Measurements from ENCODE around the gene MUC5B. TPM values are rescaled to one million over a fixed set of nuclear protein-coding genes. Genes with fewer than 3 reads are reported as not detected.

MUC5B gene
- total and polyA plus RNA-seq, 4 donors, result 0.17 to 0.95 (median 0.50) TPM; not detected in 1

DNA sequence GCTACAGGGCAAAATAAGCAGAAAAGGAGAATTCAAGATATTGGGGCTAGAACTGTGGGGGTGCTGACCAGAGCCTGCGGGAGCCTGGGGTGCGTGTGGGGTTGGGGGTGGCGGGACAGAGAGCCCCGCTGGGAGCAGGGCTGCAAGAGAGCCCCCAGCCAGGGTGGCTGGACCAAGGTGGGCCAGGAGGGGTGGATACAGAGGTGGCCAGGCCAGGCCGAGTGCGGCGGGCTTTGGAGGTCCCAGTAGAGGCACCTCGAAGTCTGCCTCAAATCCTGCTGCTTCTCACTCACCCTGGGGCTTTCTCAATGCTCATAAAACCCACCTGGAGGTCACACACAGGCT is 16.9 kb upstream of the MUC5B start:
- no peak overlapping the region for H3K27ac ChIP-seq (ENCODE audit: low read depth in 1 of 2, low read length in 2 of 2)
- H3K4me1 ChIP-seq (ENCODE audit: control insufficient read depth in 4 of 4, insufficient read depth in 4 of 4, low read length in 3 of 4), result peaks cover 0 to 1% (median 0%) of the 10 kb centered on the region in 4 donors
- H3K36me3 ChIP-seq (ENCODE audit: control insufficient read depth in 4 of 4, insufficient read depth in 3 of 4, low read depth in 1 of 4, low read length in 3 of 4), result no peaks in the 10 kb centered on the region
- no peaks in the 10 kb centered on the region for H3K9me3 ChIP-seq (ENCODE audit: control insufficient read depth in 4 of 4, low read length in 3 of 4)
- H3K27me3 ChIP-seq (ENCODE audit: control insufficient read depth in 4 of 4, insufficient read depth in 4 of 4, low read length in 3 of 4), result no peaks in the 10 kb centered on the region
- H3K9ac ChIP-seq (ENCODE audit: low read depth in 1 of 2, low read length in 2 of 2), result no peak overlapping the region
- 88% methylated on average over 8 of the region's 8 CpGs for WGBS
- no peak for DNase-seq (ENCODE audit: low spot score)
- TF ChIP-seq TAF1 (conservative IDR thresholded peaks at IDR 0.05) (no peak), FOXA2 (IDR thresholded peaks at IDR 0.05) (no peak), EGR1 (IDR thresholded peaks at IDR 0.05; ENCODE audit: low read depth in 2 of 2) (no peak), GABPA (IDR thresholded peaks at IDR 0.05 in 1 of 2, conservative IDR thresholded peaks at IDR 0.05 in 1 of 2) (no peak), YY1 (IDR thresholded peaks at IDR 0.05) (no peak), NR2F2 (IDR thresholded peaks at IDR 0.05) (no peak)
- TF ChIP-seq, protein P1, sequence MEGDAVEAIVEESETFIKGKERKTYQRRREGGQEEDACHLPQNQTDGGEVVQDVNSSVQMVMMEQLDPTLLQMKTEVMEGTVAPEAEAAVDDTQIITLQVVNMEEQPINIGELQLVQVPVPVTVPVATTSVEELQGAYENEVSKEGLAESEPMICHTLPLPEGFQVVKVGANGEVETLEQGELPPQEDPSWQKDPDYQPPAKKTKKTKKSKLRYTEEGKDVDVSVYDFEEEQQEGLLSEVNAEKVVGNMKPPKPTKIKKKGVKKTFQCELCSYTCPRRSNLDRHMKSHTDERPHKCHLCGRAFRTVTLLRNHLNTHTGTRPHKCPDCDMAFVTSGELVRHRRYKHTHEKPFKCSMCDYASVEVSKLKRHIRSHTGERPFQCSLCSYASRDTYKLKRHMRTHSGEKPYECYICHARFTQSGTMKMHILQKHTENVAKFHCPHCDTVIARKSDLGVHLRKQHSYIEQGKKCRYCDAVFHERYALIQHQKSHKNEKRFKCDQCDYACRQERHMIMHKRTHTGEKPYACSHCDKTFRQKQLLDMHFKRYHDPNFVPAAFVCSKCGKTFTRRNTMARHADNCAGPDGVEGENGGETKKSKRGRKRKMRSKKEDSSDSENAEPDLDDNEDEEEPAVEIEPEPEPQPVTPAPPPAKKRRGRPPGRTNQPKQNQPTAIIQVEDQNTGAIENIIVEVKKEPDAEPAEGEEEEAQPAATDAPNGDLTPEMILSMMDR (IDR thresholded peaks at IDR 0.05; ENCODE audit: low read depth, low read length, missing input control), result no peak
- no peak overlapping the region for H3K4me3 ChIP-seq (ENCODE audit: low read depth in 1 of 3, low read length in 3 of 3)

- TF ChIP-seq REST (IDR thresholded peaks at IDR 0.05), result no peak
- no peak for TF ChIP-seq JUND (IDR thresholded peaks at IDR 0.05)
- no peak for TF ChIP-seq RAD21 (IDR thresholded peaks at IDR 0.05)
- TF ChIP-seq GABPA (IDR thresholded peaks at IDR 0.05 in 1 of 2, conservative IDR thresholded peaks at IDR 0.05 in 1 of 2), result no peak
- peaks cover 0 to 2% (median 0%) of the 10 kb centered on the region in 4 donors for H3K9me3 ChIP-seq (ENCODE audit: control insufficient read depth in 4 of 4, low read length in 3 of 4)
- H3K36me3 ChIP-seq (ENCODE audit: control insufficient read depth in 4 of 4, insufficient read depth in 3 of 4, low read depth in 1 of 4, low read length in 3 of 4), result no peaks in the 10 kb centered on the region
- 87% methylated on average over 38 of the region's 38 CpGs for WGBS
- H3K4me1 ChIP-seq (ENCODE audit: control insufficient read depth in 4 of 4, insufficient read depth in 4 of 4, low read length in 3 of 4), result peaks cover 0 to 1% (median 0%) of the 10 kb centered on the region in 4 donors
- no peak overlapping the region for H3K27ac ChIP-seq (ENCODE audit: low read depth in 1 of 2, low read length in 2 of 2)
- H3K9ac ChIP-seq (ENCODE audit: low read depth in 1 of 2, low read length in 2 of 2), result no peak overlapping the region
- no peak overlapping the region for H3K4me3 ChIP-seq (ENCODE audit: low read depth in 1 of 3, low read length in 3 of 3)
- H3K27me3 ChIP-seq (ENCODE audit: control insufficient read depth in 4 of 4, insufficient read depth in 4 of 4, low read length in 3 of 4), result no peaks in the 10 kb centered on the region
- no peak for DNase-seq (ENCODE audit: low spot score)
Measured at GRCh38 chr11:1206391-1207271, 16.2 kb upstream of the MUC5B start.

All from liver (tissue), 9 donors.